HUES64 (cell line): ENCODE data around the gene FGG.

Experiments
- H3K27ac ChIP-seq: 2 replicates; pipeline ENCODE4 v1.7.0; 2013; ENCODE audit warnings: low read depth, low read length, inconsistent platforms
- H3K27me3 ChIP-seq: 2 replicates; pipeline ENCODE4 v1.6.1; 2013; ENCODE audit warnings: mild to moderate bottlenecking, low read length; ENCODE audit not compliant: insufficient read depth
- H3K36me3 ChIP-seq: 2 replicates; pipeline ENCODE4 v1.6.1; 2013; ENCODE audit warnings: mild to moderate bottlenecking, low read length; ENCODE audit not compliant: insufficient read depth
- H3K4me1 ChIP-seq: 2 replicates; pipeline ENCODE4 v1.6.1; 2013; ENCODE audit warnings: mild to moderate bottlenecking, low read length, moderate library complexity; ENCODE audit not compliant: insufficient read depth
- H3K4me3 ChIP-seq: 2 replicates; pipeline ENCODE4 v1.5.1; 2013; ENCODE audit warnings: mild to moderate bottlenecking, low read length, moderate library complexity
- H3K9ac ChIP-seq: 2 replicates; pipeline ENCODE4 v1.6.1; 2013; ENCODE audit warnings: mild to moderate bottlenecking, low read depth, low read length
- H3K9me3 ChIP-seq: 2 replicates; pipeline ENCODE4 v1.6.1; 2013; ENCODE audit warnings: low read depth, low read length; ENCODE audit not compliant: insufficient read depth
- WGBS: fragments of 150-250, 120-280 bp; methylation state at CpG from one replicate; pipeline ENCODE4 v1.1.7; 2013; ENCODE audit warnings: missing lambda C conversion rate; 5-methylcytosine and 5-hydroxymethylcytosine counted together

The FGG gene

DNA sequence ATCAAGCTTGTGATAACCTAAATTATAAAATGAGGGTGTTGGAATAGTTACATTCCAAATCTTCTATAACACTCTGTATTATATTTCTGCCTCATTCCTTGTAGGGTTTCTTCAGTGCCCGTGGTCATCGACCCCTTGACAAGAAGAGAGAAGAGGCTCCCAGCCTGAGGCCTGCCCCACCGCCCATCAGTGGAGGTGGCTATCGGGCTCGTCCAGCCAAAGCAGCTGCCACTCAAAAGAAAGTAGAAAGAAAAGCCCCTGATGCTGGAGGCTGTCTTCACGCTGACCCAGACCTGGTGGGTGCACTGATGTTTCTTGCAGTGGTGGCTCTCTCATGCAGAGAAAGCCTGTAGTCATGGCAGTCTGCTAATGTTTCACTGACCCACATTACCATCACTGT, 46.8 kb downstream of the FGG start:
- Histone ChIP-seq H3K9me3 (no peaks in the 10 kb centered on the region), H3K4me3 (no peak overlapping the region), H3K27ac (no peak overlapping the region), H3K36me3 (no peaks in the 10 kb centered on the region), H3K27me3 (no peaks in the 10 kb centered on the region), H3K4me1 (no peaks in the 10 kb centered on the region), H3K9ac (no peak overlapping the region)
- WGBS = 91% methylated on average over 6 of the region's 6 CpGs

GRCh38 chr4:154564311-154564710, 48.1 kb downstream of the FGG start:
- H3K9me3 ChIP-seq = no peaks in the 10 kb centered on the region
- no peaks in the 10 kb centered on the region for H3K27me3 ChIP-seq
- H3K4me3 ChIP-seq = no peak overlapping the region
- H3K27ac ChIP-seq = no peak overlapping the region
- no peaks in the 10 kb centered on the region for H3K4me1 ChIP-seq
- H3K9ac ChIP-seq = no peak overlapping the region
- WGBS = no CpG with 5 or more reads among the region's 1 CpG
- no peaks in the 10 kb centered on the region for H3K36me3 ChIP-seq

- H3K9me3 ChIP-seq = no peaks in the 10 kb centered on the region
- no peak within 1 kb of the TSS for H3K9ac ChIP-seq
- H3K27me3 ChIP-seq = no peaks in the 10 kb centered on the region
- no peaks in the 10 kb centered on the region for H3K36me3 ChIP-seq
- no CpG with 5 or more reads among the region's 2 CpGs for WGBS
- no peak within 1 kb of the TSS for H3K27ac ChIP-seq
- H3K4me1 ChIP-seq = no peaks in the 10 kb centered on the region
- H3K4me3 ChIP-seq = no peak within 1 kb of the TSS
Observed at GRCh38 chr4:154562697-154563254, 49.7 kb downstream of the FGG start, which contains the start of gene FGB. Gene FGB (plus strand): TSS chr4:154563011. CDS start chr4:154563019, 8 bp downstream.

DNA sequence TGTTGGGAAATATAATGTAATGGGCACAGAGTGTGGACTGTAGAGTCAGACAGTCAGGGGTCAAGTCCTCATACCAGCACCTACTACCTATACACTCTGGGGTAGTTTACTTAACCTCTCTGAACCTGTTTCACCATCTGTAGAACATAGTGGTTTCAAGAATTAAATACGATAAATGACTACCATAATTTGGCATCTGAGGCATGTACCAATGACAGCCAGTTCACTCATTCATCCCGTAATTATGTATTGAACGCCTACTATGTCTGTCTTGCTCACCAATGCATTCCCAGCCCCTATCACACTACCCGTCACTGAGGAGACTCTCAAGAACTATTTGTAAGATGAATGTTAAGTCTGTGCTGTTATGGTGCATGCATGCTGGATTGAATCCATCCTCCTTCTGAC, 51.6 kb downstream of the FGG start:
- Histone ChIP-seq H3K4me1 (no peaks in the 10 kb centered on the region), H3K9me3 (no peaks in the 10 kb centered on the region), H3K9ac (no peak overlapping the region), H3K4me3 (no peak overlapping the region), H3K27me3 (no peaks in the 10 kb centered on the region), H3K36me3 (no peaks in the 10 kb centered on the region), H3K27ac (no peak overlapping the region)
- WGBS = 98% methylated on average over 3 of the region's 4 CpGs

- H3K36me3 ChIP-seq = no peaks in the 10 kb centered on the region
- H3K9me3 ChIP-seq = no peaks in the 10 kb centered on the region
- no peak overlapping the region for H3K9ac ChIP-seq
- no peaks in the 10 kb centered on the region for H3K4me1 ChIP-seq
- H3K27me3 ChIP-seq = no peaks in the 10 kb centered on the region
- no peak overlapping the region for H3K27ac ChIP-seq
- no peak overlapping the region for H3K4me3 ChIP-seq
- 100% methylated on average over 1 of the region's 1 CpG for WGBS
Observed at GRCh38 chr4:154560419-154560801, 52.0 kb downstream of the FGG start.

DNA sequence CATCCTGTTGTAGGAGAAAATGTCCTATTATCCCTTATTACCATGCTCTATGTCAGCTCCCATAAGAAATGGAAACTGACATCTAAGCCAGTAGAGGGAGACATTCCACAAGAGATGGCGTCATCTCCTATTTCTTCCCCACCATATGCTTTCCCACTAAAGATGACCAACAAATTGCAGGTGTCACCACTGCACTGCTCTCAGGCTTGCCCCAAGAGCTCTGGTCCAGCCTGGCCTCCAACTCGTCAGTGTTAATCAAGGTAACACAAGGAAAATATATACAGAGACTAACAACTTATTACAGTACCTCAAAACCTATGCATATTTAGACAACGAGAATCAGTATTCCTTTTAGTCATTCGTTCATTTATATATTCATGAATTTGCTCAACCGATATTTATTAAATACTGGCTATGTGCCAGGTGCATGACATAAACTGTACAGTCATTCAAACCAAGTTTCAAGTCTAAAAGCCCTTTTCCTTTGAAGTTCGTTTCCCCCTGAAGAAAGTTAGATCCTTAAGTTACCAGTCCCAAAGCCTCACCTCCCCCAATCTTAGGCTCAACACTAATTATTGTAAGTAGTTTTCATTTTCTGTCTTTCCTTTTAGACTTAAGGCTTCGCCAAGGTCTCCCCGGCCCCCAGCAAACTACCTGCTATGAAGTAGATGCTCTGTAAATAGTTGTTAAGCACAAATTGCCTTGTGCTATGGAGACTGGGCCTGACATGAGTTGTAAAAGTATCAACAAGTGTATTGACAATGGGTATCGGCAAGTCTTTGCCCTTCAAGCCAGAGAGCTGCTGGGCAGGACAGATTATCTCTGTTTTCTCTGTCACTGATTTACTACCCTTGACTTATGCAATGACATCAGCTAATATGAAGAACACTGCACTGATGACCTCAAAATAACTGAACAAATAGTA, 52.7 kb downstream of the FGG start:
- Histone ChIP-seq H3K4me3 (no peak overlapping the region), H3K36me3 (no peaks in the 10 kb centered on the region), H3K9me3 (no peaks in the 10 kb centered on the region), H3K27me3 (no peaks in the 10 kb centered on the region), H3K9ac (no peak overlapping the region), H3K27ac (no peak overlapping the region), H3K4me1 (no peaks in the 10 kb centered on the region)
- 80% methylated on average over 9 of the region's 9 CpGs for WGBS

- H3K4me1 ChIP-seq = no peaks in the 10 kb centered on the region
- H3K9ac ChIP-seq = no peak overlapping the region
- no peak overlapping the region for H3K27ac ChIP-seq
Observed at GRCh38 chr4:154559141-154559493, 53.3 kb downstream of the FGG start.

More at GRCh38 chr4:154559141-154559493, 53.3 kb downstream of the FGG start:
- no peaks in the 10 kb centered on the region for H3K9me3 ChIP-seq
- H3K4me3 ChIP-seq = no peak overlapping the region
- WGBS = 94% methylated on average over 1 of the region's 1 CpG
- H3K27me3 ChIP-seq = no peaks in the 10 kb centered on the region
- no peaks in the 10 kb centered on the region for H3K36me3 ChIP-seq
